Measurements from ENCODE around the gene PSMA2.

GRCh38 chr7:42869131-42870020 is 62.6 kb downstream of the PSMA2 start:
- TF ChIP-seq CTCF (IDR thresholded peaks at IDR 0.05; ENCODE audit: borderline replicate concordance, extremely low read depth, low read length, poor library complexity, severe bottlenecking) (no peak), EZH2 (IDR thresholded peaks at IDR 0.05; ENCODE audit: borderline replicate concordance, low read depth, low read length, severe bottlenecking) (no peak)
